HG03103 (cell line): ENCODE results near the gene ATF2.
A peak's percentile ranks its signal among the peaks of the same experiment; 100 is the strongest.
"Not testable (repeated sequence)": the region's sequence is repeated elsewhere in the genome, so short reads cannot be mapped to it uniquely, and the experiment has no call there.

Experiments used
- ATAC-seq: cut with Tn5 transposase; IDR thresholded peaks from one replicate; pipeline ENCODE4 v1.9.1; 2021; ENCODE audit warnings: low read depth; ENCODE audit not compliant: unreplicated experiment

ATF2 gene

GRCh38 chr2:175167076-175167791, 769 bp downstream of the ATF2 start:
- peak; percentile 0 for ATAC-seq

GRCh38 chr2:175166216-175166824, 1.7 kb downstream of the ATF2 start:
- no peak for ATAC-seq

GRCh38 chr2:175164235-175164634, 3.8 kb downstream of the ATF2 start:
- ATAC-seq = no peak

GRCh38 chr2:175158894-175159293, 9.1 kb downstream of the ATF2 start:
- no peak for ATAC-seq

- ATAC-seq = no peak
Measured at GRCh38 chr2:175156534-175156933, 11.5 kb downstream of the ATF2 start.

- peak; percentile 80 for ATAC-seq
Measured at GRCh38 chr2:175154661-175155082, 13.3 kb downstream of the ATF2 start.

- peak; percentile 63 for ATAC-seq
Measured at GRCh38 chr2:175152242-175152641, 15.8 kb downstream of the ATF2 start.

- ATAC-seq = no peak
Measured at GRCh38 chr2:175151791-175152190, 16.2 kb downstream of the ATF2 start.

GRCh38 chr2:175147186-175147585, 20.8 kb downstream of the ATF2 start:
- ATAC-seq = no peak

GRCh38 chr2:175143678-175144077, 24.3 kb downstream of the ATF2 start:
- ATAC-seq = no peak

- ATAC-seq = no peak
Measured at GRCh38 chr2:175143191-175143590, 24.8 kb downstream of the ATF2 start.

- ATAC-seq = no peak
Measured at GRCh38 chr2:175140332-175140731, 27.7 kb downstream of the ATF2 start.

- ATAC-seq = no peak
Measured at GRCh38 chr2:175137793-175138192, 30.2 kb downstream of the ATF2 start.

- peak; percentile 57 for ATAC-seq
Measured at GRCh38 chr2:175136334-175137215, 31.4 kb downstream of the ATF2 start.

GRCh38 chr2:175135862-175136261, 32.1 kb downstream of the ATF2 start:
- no peak for ATAC-seq

GRCh38 chr2:175135177-175135576, 32.8 kb downstream of the ATF2 start:
- no peak for ATAC-seq

- ATAC-seq = no peak
Measured at GRCh38 chr2:175131252-175131651, 36.8 kb downstream of the ATF2 start.

- ATAC-seq = no peak
Measured at GRCh38 chr2:175126661-175127060, 41.3 kb downstream of the ATF2 start.

GRCh38 chr2:175123254-175123653, 44.7 kb downstream of the ATF2 start:
- no peak for ATAC-seq

GRCh38 chr2:175111200-175111657, 56.8 kb downstream of the ATF2 start:
- ATAC-seq = peak; percentile 60

- not testable (repeated sequence) for ATAC-seq
Measured at GRCh38 chr2:175108091-175108490, 59.9 kb downstream of the ATF2 start.
